ENCODE results near the gene APP.

APP gene

GRCh38 chr21:25890001-25890400 is 280.6 kb downstream of the APP start:
- Histone ChIP-seq H3K4me3 (ENCODE audit: low read depth, low read length, poor library complexity, severe bottlenecking) (no peak overlapping the region), H3K4me2 (ENCODE audit: low read length) (no peak overlapping the region), H3F3A (ENCODE audit: insufficient read depth, low read length) (no peaks in the 10 kb centered on the region), H4K20me1 (ENCODE audit: insufficient read depth, low read length) (no peaks in the 10 kb centered on the region), H3K79me2 (ENCODE audit: insufficient read depth, low read length) (no peaks in the 10 kb centered on the region), H3K27ac (ENCODE audit: low read depth, low read length, poor library complexity, severe bottlenecking) (no peak overlapping the region), H3K36me3 (ENCODE audit: insufficient read depth, low read length) (no peaks in the 10 kb centered on the region), H3K27me3 (ENCODE audit: insufficient read depth, low read length) (no peaks in the 10 kb centered on the region), H3K9ac (ENCODE audit: low read length) (no peak overlapping the region), H3K9me2 (ENCODE audit: low read depth, low read length) (no peaks in the 10 kb centered on the region), H2AFZ (ENCODE audit: low read length) (no peak overlapping the region), H3K9me3 (ENCODE audit: low read length) (no peaks in the 10 kb centered on the region), H3K4me1 (ENCODE audit: insufficient read depth, low read length, severe bottlenecking) (no peaks in the 10 kb centered on the region)
- TF ChIP-seq EZH2 (IDR thresholded peaks at IDR 0.05; ENCODE audit: borderline replicate concordance, low read length) (no peak), CTCF (IDR thresholded peaks at IDR 0.05; ENCODE audit: low read length) (no peak)

GRCh38 chr21:25888711-25889110 is 281.9 kb downstream of the APP start:
- Histone ChIP-seq H3K27ac (ENCODE audit: low read depth, low read length, poor library complexity, severe bottlenecking) (no peak overlapping the region), H3K36me3 (ENCODE audit: insufficient read depth, low read length) (no peaks in the 10 kb centered on the region), H3K9me3 (ENCODE audit: low read length) (no peaks in the 10 kb centered on the region), H3K4me3 (ENCODE audit: low read depth, low read length, poor library complexity, severe bottlenecking) (no peak overlapping the region), H3K4me1 (ENCODE audit: insufficient read depth, low read length, severe bottlenecking) (no peaks in the 10 kb centered on the region), H4K20me1 (ENCODE audit: insufficient read depth, low read length) (no peaks in the 10 kb centered on the region), H3K79me2 (ENCODE audit: insufficient read depth, low read length) (no peaks in the 10 kb centered on the region), H3F3A (ENCODE audit: insufficient read depth, low read length) (no peaks in the 10 kb centered on the region), H3K27me3 (ENCODE audit: insufficient read depth, low read length) (no peaks in the 10 kb centered on the region), H3K9me2 (ENCODE audit: low read depth, low read length) (no peaks in the 10 kb centered on the region), H3K9ac (ENCODE audit: low read length) (no peak overlapping the region), H2AFZ (ENCODE audit: low read length) (no peak overlapping the region), H3K4me2 (ENCODE audit: low read length) (no peak overlapping the region)
- no peak for TF ChIP-seq EZH2 (IDR thresholded peaks at IDR 0.05; ENCODE audit: borderline replicate concordance, low read length)

GRCh38 chr21:25887646-25888306 is 282.8 kb downstream of the APP start:
- H3K9ac ChIP-seq (ENCODE audit: low read length): no peak overlapping the region
- H3F3A ChIP-seq (ENCODE audit: insufficient read depth, low read length): no peaks in the 10 kb centered on the region
- no peak for TF ChIP-seq CTCF (IDR thresholded peaks at IDR 0.05; ENCODE audit: low read length)
- no peaks in the 10 kb centered on the region for H3K4me1 ChIP-seq (ENCODE audit: insufficient read depth, low read length, severe bottlenecking)
- no peak overlapping the region for H3K4me3 ChIP-seq (ENCODE audit: low read depth, low read length, poor library complexity, severe bottlenecking)
- H3K79me2 ChIP-seq (ENCODE audit: insufficient read depth, low read length): no peaks in the 10 kb centered on the region
- no peaks in the 10 kb centered on the region for H3K27me3 ChIP-seq (ENCODE audit: insufficient read depth, low read length)
- no peaks in the 10 kb centered on the region for H3K36me3 ChIP-seq (ENCODE audit: insufficient read depth, low read length)
- no peak overlapping the region for H3K27ac ChIP-seq (ENCODE audit: low read depth, low read length, poor library complexity, severe bottlenecking)
- no peaks in the 10 kb centered on the region for H4K20me1 ChIP-seq (ENCODE audit: insufficient read depth, low read length)
- H3K9me3 ChIP-seq (ENCODE audit: low read length): no peaks in the 10 kb centered on the region
- H3K9me2 ChIP-seq (ENCODE audit: low read depth, low read length): no peaks in the 10 kb centered on the region
- no peak overlapping the region for H2AFZ ChIP-seq (ENCODE audit: low read length)
- no peak overlapping the region for H3K4me2 ChIP-seq (ENCODE audit: low read length)

GRCh38 chr21:25887166-25887565 is 283.4 kb downstream of the APP start:
- H3K79me2 ChIP-seq (ENCODE audit: insufficient read depth, low read length): no peaks in the 10 kb centered on the region
- no peaks in the 10 kb centered on the region for H3K4me1 ChIP-seq (ENCODE audit: insufficient read depth, low read length, severe bottlenecking)
- no peak overlapping the region for H3K4me2 ChIP-seq (ENCODE audit: low read length)
- no peak overlapping the region for H3K9ac ChIP-seq (ENCODE audit: low read length)
- no peak for TF ChIP-seq EZH2 (IDR thresholded peaks at IDR 0.05; ENCODE audit: borderline replicate concordance, low read length)
- TF ChIP-seq CTCF (IDR thresholded peaks at IDR 0.05; ENCODE audit: low read length): no peak; the same call in 1 of the 2 replicates
- H3K27ac ChIP-seq (ENCODE audit: low read depth, low read length, poor library complexity, severe bottlenecking): no peak overlapping the region
- no peaks in the 10 kb centered on the region for H4K20me1 ChIP-seq (ENCODE audit: insufficient read depth, low read length)
- H3F3A ChIP-seq (ENCODE audit: insufficient read depth, low read length): no peaks in the 10 kb centered on the region
- no peaks in the 10 kb centered on the region for H3K9me2 ChIP-seq (ENCODE audit: low read depth, low read length)
- no peaks in the 10 kb centered on the region for H3K9me3 ChIP-seq (ENCODE audit: low read length)
- H3K36me3 ChIP-seq (ENCODE audit: insufficient read depth, low read length): no peaks in the 10 kb centered on the region
- H2AFZ ChIP-seq (ENCODE audit: low read length): no peak overlapping the region
- H3K27me3 ChIP-seq (ENCODE audit: insufficient read depth, low read length): no peaks in the 10 kb centered on the region
- no peak overlapping the region for H3K4me3 ChIP-seq (ENCODE audit: low read depth, low read length, poor library complexity, severe bottlenecking)
